Epidermal melanocyte (primary cell): Measurements from ENCODE around the gene KRT15.
"Not testable (repeated sequence)": the region's sequence is repeated elsewhere in the genome, so short reads cannot be mapped to it uniquely, and the experiment has no call there.

ENCODE experiments used
- DNase-seq: peaks from one replicate; pipeline ENCODE4 v3.0.0; 2011; ENCODE audit warnings: low spot score; ENCODE audit not compliant: insufficient read length

The KRT15 gene

GRCh38 chr17:41544491-41544892, 25.8 kb upstream of the KRT15 start:
- DNase-seq: no peak

GRCh38 chr17:41542786-41543185, 24.1 kb upstream of the KRT15 start:
- DNase-seq: not testable (repeated sequence)

- DNase-seq: no peak
Observed at GRCh38 chr17:41542357-41542756, 23.7 kb upstream of the KRT15 start.

GRCh38 chr17:41540921-41541625, 22.4 kb upstream of the KRT15 start:
- no peak for DNase-seq

GRCh38 chr17:41539979-41540701, 21.4 kb upstream of the KRT15 start:
- DNase-seq: no peak

GRCh38 chr17:41539071-41539492, 20.4 kb upstream of the KRT15 start:
- no peak for DNase-seq

GRCh38 chr17:41538565-41538991, 19.9 kb upstream of the KRT15 start:
- no peak for DNase-seq

GRCh38 chr17:41537990-41538389, 19.3 kb upstream of the KRT15 start:
- DNase-seq: no peak

GRCh38 chr17:41537614-41537954, 18.9 kb upstream of the KRT15 start:
- no peak for DNase-seq

- DNase-seq: no peak
Observed at GRCh38 chr17:41536741-41537613, 18.3 kb upstream of the KRT15 start.

- DNase-seq: no peak
Observed at GRCh38 chr17:41535764-41536481, 17.2 kb upstream of the KRT15 start.

- no peak for DNase-seq
Observed at GRCh38 chr17:41534899-41535546, 16.3 kb upstream of the KRT15 start.

GRCh38 chr17:41533613-41534012, 14.9 kb upstream of the KRT15 start:
- no peak for DNase-seq

GRCh38 chr17:41532947-41533570, 14.4 kb upstream of the KRT15 start:
- no peak for DNase-seq

GRCh38 chr17:41531993-41532392, 13.3 kb upstream of the KRT15 start:
- no peak for DNase-seq

- no peak for DNase-seq
Observed at GRCh38 chr17:41530062-41531048, 11.7 kb upstream of the KRT15 start.

- no peak for DNase-seq
Observed at GRCh38 chr17:41529491-41529915, 10.8 kb upstream of the KRT15 start.

GRCh38 chr17:41528959-41529353, 10.3 kb upstream of the KRT15 start:
- no peak for DNase-seq
